Stimulated activated memory B cell treated with anti-CD40 and anti-IgM and Interleukin-4, amounts not matched to agents 10 μg/mL and 1 μg/mL and 100 μg/mL, for 72 hours (primary cell): Measurements from ENCODE around the gene SOHLH2.

ENCODE experiments used
- ATAC-seq: fragments of 150-1000 bp; cut with Tn5 transposase; 2 replicates; pipeline ENCODE4 v1.10.0; 2021
- H3K27ac Mint-ChIP-seq: one replicate; pipeline ENCODE4 v1.8.0; 2022; ENCODE audit warnings: mild to moderate bottlenecking, mixed read lengths
- H3K27me3 Mint-ChIP-seq: one replicate; pipeline ENCODE4 v1.8.0; 2022; ENCODE audit warnings: mixed read lengths
- H3K36me3 Mint-ChIP-seq: one replicate; pipeline ENCODE4 v1.8.0; 2022; ENCODE audit warnings: mixed read lengths
- H3K4me1 Mint-ChIP-seq: one replicate; pipeline ENCODE4 v1.8.0; 2022; ENCODE audit warnings: mixed read lengths
- H3K4me3 Mint-ChIP-seq: one replicate; pipeline ENCODE4 v1.8.0; 2022; ENCODE audit warnings: mild to moderate bottlenecking, moderate library complexity, mixed read lengths
- H3K9me3 Mint-ChIP-seq: one replicate; pipeline ENCODE4 v1.8.0; 2022; ENCODE audit warnings: mixed read lengths

Gene SOHLH2

DNA sequence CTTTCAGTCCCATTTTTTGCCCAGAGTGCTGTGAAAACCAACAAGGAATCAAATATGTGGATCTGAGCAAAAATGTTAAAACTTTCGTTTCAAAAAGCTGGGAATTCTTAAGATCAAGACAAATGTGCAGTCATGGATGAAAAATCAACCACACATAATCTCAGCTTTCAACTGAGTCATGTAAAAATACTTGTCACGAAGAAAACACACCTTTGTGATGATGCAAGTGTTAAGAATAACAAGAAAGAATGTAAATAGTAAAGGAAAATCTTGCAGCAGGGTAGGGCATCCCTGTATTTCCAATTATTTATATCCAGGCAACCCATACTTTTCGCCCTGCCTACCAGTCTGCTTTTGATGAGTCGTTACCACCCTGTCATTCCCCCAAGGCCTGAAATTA is 55.7 kb downstream of the SOHLH2 start:
- Mint-ChIP-seq H3K9me3 (peaks cover 10% of the 10 kb centered on the region), H3K36me3 (no peaks in the 10 kb centered on the region), H3K27ac (no peak overlapping the region), H3K4me1 (no peaks in the 10 kb centered on the region), H3K27me3 (no peaks in the 10 kb centered on the region), H3K4me3 (no peak overlapping the region)
- ATAC-seq, result no peak

GRCh38 chr13:36157480-36157879 is 56.9 kb downstream of the SOHLH2 start:
- H3K4me3 Mint-ChIP-seq, result no peak overlapping the region

DNA sequence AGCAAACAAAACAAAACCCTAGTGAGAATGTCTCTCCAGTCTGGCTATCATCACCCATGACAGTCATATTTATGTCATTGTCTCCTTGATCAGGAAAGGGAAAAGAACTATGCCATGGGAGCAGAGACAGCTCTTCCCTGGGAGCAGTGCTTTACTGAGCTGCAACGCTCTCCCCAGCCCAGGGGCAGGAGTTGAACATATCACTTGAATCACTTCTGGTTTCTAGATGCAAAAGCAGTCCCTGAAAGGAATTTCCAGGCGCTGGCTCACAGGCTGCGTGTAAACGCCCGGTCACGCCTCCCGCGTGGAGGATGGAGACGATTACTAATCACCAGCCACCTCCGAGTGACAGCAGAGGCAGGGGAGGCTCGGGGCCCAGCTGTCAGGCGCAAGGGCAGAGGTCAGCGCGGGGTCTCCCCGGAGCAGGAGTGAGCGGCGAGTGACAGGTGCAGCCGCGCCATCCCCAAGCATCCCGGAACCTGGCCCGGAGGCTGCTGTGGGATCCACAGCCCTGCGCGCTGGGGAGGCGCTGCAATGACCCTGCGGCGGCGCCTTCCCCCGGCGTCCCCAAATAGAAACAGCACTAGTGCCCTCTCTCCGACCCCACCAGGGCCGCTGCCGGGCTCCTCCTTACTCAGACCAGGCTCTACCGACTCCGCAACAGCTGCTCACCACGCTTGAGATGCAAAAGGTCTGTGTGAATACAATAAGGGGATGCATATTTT is 59.6 kb downstream of the SOHLH2 start:
- H3K4me3 Mint-ChIP-seq, result no peak overlapping the region
- no peaks in the 10 kb centered on the region for H3K36me3 Mint-ChIP-seq
- no peaks in the 10 kb centered on the region for H3K4me1 Mint-ChIP-seq
- no peaks in the 10 kb centered on the region for H3K27me3 Mint-ChIP-seq
- H3K9me3 Mint-ChIP-seq, result peaks cover 4% of the 10 kb centered on the region
- no peak overlapping the region for H3K27ac Mint-ChIP-seq
- no peak for ATAC-seq

More at GRCh38 chr13:36157480-36157879, 56.9 kb downstream of the SOHLH2 start:
- H3K36me3 Mint-ChIP-seq, result no peaks in the 10 kb centered on the region
- H3K27me3 Mint-ChIP-seq, result no peaks in the 10 kb centered on the region
- no peak for ATAC-seq
- H3K9me3 Mint-ChIP-seq, result peaks cover 8% of the 10 kb centered on the region
- H3K27ac Mint-ChIP-seq, result no peak overlapping the region
- H3K4me1 Mint-ChIP-seq, result no peaks in the 10 kb centered on the region

DNA sequence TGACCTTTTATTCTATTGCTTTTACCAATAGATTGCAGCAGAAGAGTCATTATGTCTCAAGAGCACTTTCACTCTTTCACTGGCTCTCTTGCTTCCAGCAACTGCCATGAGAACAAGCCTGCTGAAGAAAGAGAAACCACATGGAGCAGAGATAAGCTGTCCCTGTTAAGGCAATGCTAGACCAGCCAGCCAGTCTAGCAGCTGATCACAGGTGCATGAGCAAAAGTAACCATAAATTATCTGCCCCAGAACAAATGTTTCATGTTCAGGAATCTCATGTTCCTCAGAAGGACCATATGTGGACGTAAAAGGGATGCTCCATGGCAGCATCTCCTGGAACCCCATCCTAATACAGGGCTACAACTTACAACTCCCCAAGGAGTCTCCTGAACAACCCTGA is 62.8 kb downstream of the SOHLH2 start:
- Mint-ChIP-seq H3K36me3 (no peaks in the 10 kb centered on the region), H3K4me3 (no peak overlapping the region), H3K4me1 (no peaks in the 10 kb centered on the region), H3K27me3 (no peaks in the 10 kb centered on the region), H3K27ac (no peak overlapping the region), H3K9me3 (peaks cover 5% of the 10 kb centered on the region)
- ATAC-seq, result no peak

- H3K4me3 Mint-ChIP-seq, result no peak overlapping the region
- H3K27ac Mint-ChIP-seq, result no peak overlapping the region
- H3K36me3 Mint-ChIP-seq, result no peaks in the 10 kb centered on the region
- no peaks in the 10 kb centered on the region for H3K4me1 Mint-ChIP-seq
- H3K27me3 Mint-ChIP-seq, result no peaks in the 10 kb centered on the region
- no peak for ATAC-seq
- H3K9me3 Mint-ChIP-seq, result peaks cover 5% of the 10 kb centered on the region
These were observed 65.9 kb downstream of the SOHLH2 start for GRCh38 chr13:36148446-36148845.

DNA sequence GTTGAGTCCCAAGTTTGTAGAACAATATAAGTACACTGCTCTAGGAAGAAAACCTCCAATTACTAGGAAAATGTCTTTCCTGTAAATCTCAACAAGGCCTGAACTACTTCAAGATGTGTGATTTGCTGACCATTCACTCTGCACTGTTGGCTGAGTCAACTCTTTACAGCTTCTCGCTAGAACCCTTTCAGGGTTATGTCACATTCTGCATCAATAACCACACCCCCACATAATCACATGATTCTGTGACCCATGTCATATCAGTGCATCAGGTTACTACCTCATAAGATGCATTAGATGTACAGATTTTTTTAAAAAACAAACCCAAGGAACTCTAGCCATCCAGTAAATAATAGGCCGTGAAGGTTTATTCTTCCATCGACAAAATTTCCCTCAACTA is 67.0 kb downstream of the SOHLH2 start:
- no peak overlapping the region for H3K4me3 Mint-ChIP-seq
- peaks cover 5% of the 10 kb centered on the region for H3K9me3 Mint-ChIP-seq
- H3K27ac Mint-ChIP-seq, result no peak overlapping the region
- ATAC-seq, result no peak
- no peaks in the 10 kb centered on the region for H3K4me1 Mint-ChIP-seq
- no peaks in the 10 kb centered on the region for H3K36me3 Mint-ChIP-seq
- no peaks in the 10 kb centered on the region for H3K27me3 Mint-ChIP-seq

GRCh38 chr13:36146511-36147269 is 67.7 kb downstream of the SOHLH2 start:
- no peak for ATAC-seq
- H3K4me3 Mint-ChIP-seq, result no peak overlapping the region
- H3K36me3 Mint-ChIP-seq, result no peaks in the 10 kb centered on the region
- no peaks in the 10 kb centered on the region for H3K27me3 Mint-ChIP-seq
- peaks cover 5% of the 10 kb centered on the region for H3K9me3 Mint-ChIP-seq
- no peak overlapping the region for H3K27ac Mint-ChIP-seq
- no peaks in the 10 kb centered on the region for H3K4me1 Mint-ChIP-seq

DNA sequence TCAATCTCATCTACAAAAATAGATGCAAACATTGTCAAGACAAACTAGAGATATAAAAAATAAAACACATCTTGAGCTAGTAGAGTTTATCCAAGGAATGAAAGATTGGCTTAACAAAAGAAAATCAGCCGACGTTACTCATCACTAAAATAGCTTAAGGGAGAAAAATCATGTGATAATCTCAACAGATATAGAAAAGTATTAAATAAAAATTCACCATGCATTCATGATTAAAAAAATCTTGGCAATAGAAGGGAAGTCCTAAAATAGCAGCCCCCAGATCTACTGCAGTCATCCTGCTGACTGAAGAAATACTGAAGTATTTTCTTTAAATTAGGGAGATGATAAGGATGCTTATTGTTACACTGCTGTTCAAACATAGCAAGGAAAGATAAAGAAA is 70.6 kb downstream of the SOHLH2 start:
- Mint-ChIP-seq H3K27ac (no peak overlapping the region), H3K4me3 (no peak overlapping the region), H3K4me1 (no peaks in the 10 kb centered on the region), H3K36me3 (no peaks in the 10 kb centered on the region), H3K9me3 (peaks cover 6% of the 10 kb centered on the region), H3K27me3 (no peaks in the 10 kb centered on the region)
- no peak for ATAC-seq

DNA sequence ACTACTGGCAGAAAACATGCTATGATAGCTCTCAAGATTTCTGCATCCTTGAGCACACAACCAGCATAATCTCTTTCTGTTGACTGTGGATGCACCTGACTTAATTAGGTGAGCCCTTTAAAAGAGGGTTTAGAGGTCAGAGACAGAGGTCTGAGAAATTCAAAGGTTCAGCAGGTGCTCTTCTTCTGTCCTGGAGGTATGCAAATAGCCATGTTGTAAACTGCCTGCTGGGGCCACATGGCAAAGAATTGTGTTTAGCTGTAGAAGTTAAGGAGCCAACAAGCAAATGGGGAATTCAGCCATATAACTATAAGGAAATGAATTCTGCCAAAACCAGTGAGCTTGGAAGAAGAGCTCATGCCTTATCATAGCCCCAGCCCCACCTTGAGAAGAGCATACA is 71.6 kb downstream of the SOHLH2 start:
- no peak overlapping the region for H3K4me3 Mint-ChIP-seq
- peaks cover 6% of the 10 kb centered on the region for H3K9me3 Mint-ChIP-seq
- ATAC-seq, result no peak
- H3K27ac Mint-ChIP-seq, result no peak overlapping the region
- no peaks in the 10 kb centered on the region for H3K4me1 Mint-ChIP-seq
- H3K27me3 Mint-ChIP-seq, result no peaks in the 10 kb centered on the region
- no peaks in the 10 kb centered on the region for H3K36me3 Mint-ChIP-seq

- H3K4me3 Mint-ChIP-seq, result no peak overlapping the region
- H3K27ac Mint-ChIP-seq, result no peak overlapping the region
- no peaks in the 10 kb centered on the region for H3K4me1 Mint-ChIP-seq
- ATAC-seq, result no peak
- peaks cover 2% of the 10 kb centered on the region for H3K27me3 Mint-ChIP-seq
- peaks cover 6% of the 10 kb centered on the region for H3K9me3 Mint-ChIP-seq
- no peaks in the 10 kb centered on the region for H3K36me3 Mint-ChIP-seq
These were observed 78.5 kb downstream of the SOHLH2 start for GRCh38 chr13:36135876-36136275.

- H3K27me3 Mint-ChIP-seq, result peaks cover 11% of the 10 kb centered on the region
- no peak overlapping the region for H3K4me3 Mint-ChIP-seq
- H3K27ac Mint-ChIP-seq, result no peak overlapping the region
- H3K9me3 Mint-ChIP-seq, result no peaks in the 10 kb centered on the region
- H3K4me1 Mint-ChIP-seq, result no peaks in the 10 kb centered on the region
- H3K36me3 Mint-ChIP-seq, result no peaks in the 10 kb centered on the region
- ATAC-seq, result no peak
These were observed 79.7 kb downstream of the SOHLH2 start for GRCh38 chr13:36134632-36135031.

- H3K9me3 Mint-ChIP-seq, result no peaks in the 10 kb centered on the region
- ATAC-seq, result no peak
- peaks cover 11% of the 10 kb centered on the region for H3K27me3 Mint-ChIP-seq
These were observed 80.3 kb downstream of the SOHLH2 start for GRCh38 chr13:36133950-36134626.

DNA sequence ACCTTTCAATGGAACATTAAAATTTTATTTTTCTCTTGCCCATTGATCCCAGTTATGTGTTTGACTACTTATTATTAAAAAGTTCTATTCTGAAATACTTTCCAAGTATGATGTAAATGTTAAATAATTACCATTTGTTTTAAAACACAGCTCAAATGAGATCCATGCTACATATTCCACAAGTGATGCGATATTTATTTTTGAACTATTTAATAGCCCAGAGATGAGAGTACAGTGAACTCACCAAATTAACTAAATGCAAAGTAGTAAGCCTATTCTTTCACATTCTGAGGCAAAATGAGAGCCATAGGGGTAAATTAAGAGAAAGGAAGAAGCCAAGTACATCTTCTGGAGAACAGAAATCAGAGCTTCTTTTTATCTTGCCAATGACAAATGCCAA is 82.0 kb downstream of the SOHLH2 start:
- no peak for ATAC-seq
- Mint-ChIP-seq H3K9me3 (no peaks in the 10 kb centered on the region), H3K27me3 (peaks cover 11% of the 10 kb centered on the region), H3K4me1 (no peaks in the 10 kb centered on the region), H3K36me3 (no peaks in the 10 kb centered on the region), H3K27ac (no peak overlapping the region), H3K4me3 (no peak overlapping the region)

More at GRCh38 chr13:36133950-36134626, 80.3 kb downstream of the SOHLH2 start:
- Mint-ChIP-seq H3K36me3 (no peaks in the 10 kb centered on the region), H3K4me3 (no peak overlapping the region), H3K27ac (no peak overlapping the region), H3K4me1 (no peaks in the 10 kb centered on the region)

- no peaks in the 10 kb centered on the region for H3K36me3 Mint-ChIP-seq
- H3K27ac Mint-ChIP-seq, result no peak overlapping the region
- no peak overlapping the region for H3K4me3 Mint-ChIP-seq
- peaks cover 11% of the 10 kb centered on the region for H3K27me3 Mint-ChIP-seq
- H3K4me1 Mint-ChIP-seq, result no peaks in the 10 kb centered on the region
- H3K9me3 Mint-ChIP-seq, result no peaks in the 10 kb centered on the region
- no peak for ATAC-seq
These were observed 82.4 kb downstream of the SOHLH2 start for GRCh38 chr13:36131931-36132297.

DNA sequence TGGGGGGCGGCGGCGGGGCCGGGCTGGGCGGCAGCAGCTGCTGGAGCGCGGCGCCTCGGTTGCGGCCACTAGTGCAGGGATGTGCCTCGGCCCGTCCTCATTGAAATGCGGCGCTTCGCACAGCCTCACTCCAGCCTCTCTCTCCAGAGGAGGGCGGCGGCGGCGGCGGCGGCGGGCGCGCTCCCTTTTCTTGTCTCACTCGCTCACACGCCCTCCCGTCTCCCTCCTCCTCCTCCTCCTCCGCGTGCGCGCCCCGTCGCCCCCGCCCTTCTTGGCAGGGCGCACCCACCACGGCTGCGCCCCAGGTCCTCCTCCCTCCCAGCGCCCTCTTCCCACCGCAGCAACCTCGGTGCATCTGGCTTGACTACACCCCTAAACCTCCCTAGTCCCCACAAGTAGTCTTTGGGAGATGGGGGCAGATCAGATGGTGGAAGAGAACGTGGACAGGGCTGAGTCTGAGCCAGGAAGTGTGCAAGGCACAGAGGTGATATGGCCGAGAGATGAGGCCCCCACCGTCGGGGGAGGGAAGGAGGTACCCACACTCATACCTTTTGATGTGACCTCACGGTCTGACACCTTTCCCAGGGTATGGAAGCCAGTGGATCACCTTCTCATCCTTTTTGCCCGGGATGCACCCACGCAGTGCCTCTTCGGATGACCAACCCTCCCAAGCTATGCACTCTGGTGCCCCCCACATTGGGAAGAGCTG is 83.0 kb downstream of the SOHLH2 start, which contains the start of gene DCLK1:
DCLK1 (minus strand) TSS at position 161 of the 709 bp plus-strand sequence.
- H3K4me1 Mint-ChIP-seq, result no peaks in the 10 kb centered on the region
- no peak within 1 kb of the TSS for H3K4me3 Mint-ChIP-seq
- no peak within 1 kb of the TSS for H3K27ac Mint-ChIP-seq
- H3K36me3 Mint-ChIP-seq, result no peaks in the 10 kb centered on the region
- ATAC-seq, result peak; percentile 17
- H3K9me3 Mint-ChIP-seq, result no peaks in the 10 kb centered on the region
- peaks cover 11% of the 10 kb centered on the region for H3K27me3 Mint-ChIP-seq
